ENCODE results near the gene LUZP4.

LUZP4 gene, protein sequence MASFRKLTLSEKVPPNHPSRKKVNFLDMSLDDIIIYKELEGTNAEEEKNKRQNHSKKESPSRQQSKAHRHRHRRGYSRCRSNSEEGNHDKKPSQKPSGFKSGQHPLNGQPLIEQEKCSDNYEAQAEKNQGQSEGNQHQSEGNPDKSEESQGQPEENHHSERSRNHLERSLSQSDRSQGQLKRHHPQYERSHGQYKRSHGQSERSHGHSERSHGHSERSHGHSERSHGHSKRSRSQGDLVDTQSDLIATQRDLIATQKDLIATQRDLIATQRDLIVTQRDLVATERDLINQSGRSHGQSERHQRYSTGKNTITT

DNA sequence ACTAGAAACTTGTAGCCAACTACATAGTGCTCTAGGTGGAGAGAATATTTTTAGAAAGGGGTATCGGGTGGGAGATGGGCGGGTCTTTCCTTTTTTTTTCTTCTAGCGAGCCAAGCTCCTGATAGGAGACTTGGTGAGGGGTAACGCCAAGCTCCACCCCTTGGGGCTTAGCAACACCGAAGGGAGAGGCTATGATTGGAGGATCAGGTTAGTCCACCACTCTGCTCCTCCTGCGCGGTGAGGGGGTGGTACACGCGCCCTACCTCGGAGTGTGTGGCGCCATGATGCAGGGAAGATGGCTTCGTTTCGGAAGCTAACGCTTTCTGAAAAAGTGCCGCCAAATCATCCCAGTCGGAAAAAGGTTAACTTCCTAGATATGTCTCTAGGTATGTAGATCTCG is at the start of gene LUZP4:
LUZP4 (plus strand) TSS at position 251 of the 400 bp plus-strand sequence; CDS start at position 296, 45 bp downstream.
- H3K4me3 ChIP-seq (ENCODE audit: low read depth, low read length): no peak within 1 kb of the TSS
- DNase-seq (ENCODE audit: low read depth, low spot score): no peak
- TF ChIP-seq CTCF (IDR thresholded peaks at IDR 0.05; ENCODE audit: insufficient read depth, low read length, missing control alignments): no peak
- ChIA-PET CTCF (no interaction called here), POLR2A (no interaction called here)

DNA sequence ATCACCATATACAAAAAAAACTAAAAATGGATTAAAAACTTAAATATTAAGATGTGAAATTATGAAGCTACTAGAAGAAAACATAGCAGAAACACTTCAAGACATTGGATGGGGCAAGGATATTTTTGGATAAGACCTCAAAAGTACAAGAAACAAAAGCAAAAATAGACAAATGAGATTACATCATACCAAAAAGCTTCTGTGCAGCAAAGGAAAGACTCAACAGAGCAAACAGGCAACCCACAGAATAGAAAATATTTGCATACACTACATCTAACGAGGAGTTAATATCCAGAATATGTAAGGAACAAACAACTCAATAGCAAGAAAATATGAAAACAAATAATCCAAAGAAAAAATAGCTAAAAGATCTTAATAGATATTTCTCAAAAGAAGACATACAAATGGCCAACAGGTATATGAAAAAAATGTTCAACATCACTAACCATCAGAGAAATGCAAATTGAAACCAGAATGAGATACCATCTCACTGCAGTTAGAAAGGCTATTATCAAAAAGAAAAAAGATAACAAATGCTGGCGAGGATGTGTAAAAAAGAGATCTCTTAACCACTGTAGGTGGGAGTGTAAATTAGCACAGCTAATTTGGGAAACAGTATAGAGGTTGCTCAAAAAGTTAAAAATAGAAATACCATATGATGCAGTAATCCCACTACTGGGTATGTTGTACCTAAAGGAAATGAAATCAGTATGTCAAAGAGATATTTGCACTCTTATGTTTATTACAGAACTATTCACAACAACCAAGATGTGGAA is 37.9 kb upstream of the LUZP4 start:
- ChIA-PET CTCF (no interaction called here), POLR2A (no interaction called here)
- no peak overlapping the region for H3K4me3 ChIP-seq (ENCODE audit: low read depth, low read length)
- no peak for DNase-seq (ENCODE audit: low read depth, low spot score)
- no peak for TF ChIP-seq CTCF (IDR thresholded peaks at IDR 0.05; ENCODE audit: insufficient read depth, low read length, missing control alignments)

DNA sequence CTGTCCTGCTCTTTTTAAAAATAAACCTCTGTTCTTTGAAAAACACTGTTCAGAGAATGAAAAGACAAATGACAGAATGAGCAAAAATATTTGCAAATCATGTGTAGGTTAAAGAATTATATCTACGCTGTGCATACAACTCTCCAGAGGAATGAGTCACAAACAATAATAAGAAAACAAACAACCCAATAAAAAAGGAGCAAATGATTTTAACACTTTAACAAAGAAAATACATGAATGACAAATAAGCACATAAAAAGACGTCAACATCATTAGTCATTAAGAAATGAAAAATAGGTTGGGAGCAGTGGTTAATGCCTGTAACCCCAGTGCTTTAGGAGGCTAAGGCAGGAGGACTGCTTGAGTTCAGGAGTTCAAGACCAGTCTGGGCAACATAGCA is 34.5 kb upstream of the LUZP4 start:
- CTCF ChIA-PET: no interaction called here
- no peak overlapping the region for H3K4me3 ChIP-seq (ENCODE audit: low read depth, low read length)
- no peak for TF ChIP-seq CTCF (IDR thresholded peaks at IDR 0.05; ENCODE audit: insufficient read depth, low read length, missing control alignments)
- no peak for DNase-seq (ENCODE audit: low read depth, low spot score)
- POLR2A ChIA-PET: no interaction called here

- no peak overlapping the region for H3K4me3 ChIP-seq (ENCODE audit: low read depth, low read length)
- ChIA-PET POLR2A (no interaction called here), CTCF (no interaction called here)
- TF ChIP-seq CTCF (IDR thresholded peaks at IDR 0.05; ENCODE audit: insufficient read depth, low read length, missing control alignments): no peak
- DNase-seq (ENCODE audit: low read depth, low spot score): no peak
These were observed 31.8 kb upstream of the LUZP4 start for GRCh38 chrX:115257711-115258110.

DNA sequence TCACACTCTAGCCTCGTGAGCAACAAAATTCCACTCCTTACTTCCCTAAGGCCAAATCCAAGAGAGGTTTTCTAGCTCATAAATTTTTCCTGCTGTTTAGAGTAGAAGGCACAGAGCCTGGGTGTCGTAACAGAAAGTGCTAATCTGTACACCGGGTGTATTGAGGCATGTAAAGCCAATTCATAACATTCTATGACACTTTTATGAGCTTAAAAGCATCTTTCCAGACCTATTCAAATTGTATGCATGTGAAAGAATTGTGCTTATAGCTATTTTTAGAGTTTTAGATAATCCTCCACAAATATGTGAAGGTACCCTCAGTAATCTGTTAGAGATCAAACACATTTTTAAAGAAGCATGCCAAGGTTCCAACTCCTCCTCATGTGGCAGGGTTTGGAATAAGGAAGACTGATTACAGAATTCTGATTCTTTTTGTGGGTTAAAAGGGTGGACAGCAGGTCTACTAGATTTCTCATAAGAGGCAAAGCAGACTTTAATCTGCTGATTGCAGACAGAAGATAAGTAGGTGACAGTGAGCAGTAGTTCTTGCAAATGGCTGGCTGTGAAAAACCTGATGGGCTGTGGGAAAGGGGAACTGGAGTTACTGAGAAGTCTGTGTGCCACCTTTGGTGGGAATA is 30.2 kb upstream of the LUZP4 start:
- peak; percentile 7 for DNase-seq (ENCODE audit: low read depth, low spot score)
- no peak overlapping the region for H3K4me3 ChIP-seq (ENCODE audit: low read depth, low read length)
- no peak for TF ChIP-seq CTCF (IDR thresholded peaks at IDR 0.05; ENCODE audit: insufficient read depth, low read length, missing control alignments)
- POLR2A ChIA-PET: no interaction called here
- CTCF ChIA-PET: no interaction called here

GRCh38 chrX:115260330-115260729 is 29.2 kb upstream of the LUZP4 start:
- TF ChIP-seq CTCF (IDR thresholded peaks at IDR 0.05; ENCODE audit: insufficient read depth, low read length, missing control alignments): no peak
- DNase-seq (ENCODE audit: low read depth, low spot score): peak; percentile 3
- POLR2A ChIA-PET: interaction anchor here (0.7 kb wide), 1 partner anchor 594 kb away, joined by 3 read pairs; no protein-coding TSS in a partner anchor

More at GRCh38 chrX:115260330-115260729, 29.2 kb upstream of the LUZP4 start:
- no peak overlapping the region for H3K4me3 ChIP-seq (ENCODE audit: low read depth, low read length)
- CTCF ChIA-PET: no interaction called here
